ENCODE measurements around the gene DAAM2. TPM values are rescaled to one million over a fixed set of nuclear protein-coding genes. Genes with fewer than 3 reads are reported as not detected.

DAAM2 gene
- polyA plus RNA-seq, 1 donor (not counting 4 experiments of a cell fraction or from before 2014, with no cell fraction given), result not detected

GRCh38 chr6:39915866-39916265 lies 123.7 kb downstream of the DAAM2 start:
- TF ChIP-seq EZH2 (IDR thresholded peaks at IDR 0.05; ENCODE audit: low read length), result no peak
- TF ChIP-seq CTCF (optimal IDR thresholded peaks at IDR 0.05 in 1 of 3, IDR thresholded peaks at IDR 0.05 in 1 of 3, conservative IDR thresholded peaks at IDR 0.05 in 1 of 3; ENCODE audit: extremely low read depth in 1 of 3, insufficient read depth in 2 of 3, low read length in 3 of 3), result no peak
- Histone ChIP-seq H3K9me1 (ENCODE audit: control insufficient read depth, extremely low read depth, insufficient read depth, low read length) (no peaks in the 10 kb centered on the region), H3K36me3 (ENCODE audit: control insufficient read depth in 2 of 2, extremely low read depth in 1 of 2, insufficient read depth in 2 of 2, low read length in 2 of 2) (peaks cover 0 to 2% of the 10 kb centered on the region in 2 experiments), H3K9me3 (ENCODE audit: control insufficient read depth, low read depth, low read length) (no peaks in the 10 kb centered on the region), H3K79me2 (ENCODE audit: control insufficient read depth, insufficient read depth, low read length) (no peaks in the 10 kb centered on the region), H3K27ac (ENCODE audit: control insufficient read depth, insufficient read depth, low read length) (no peak overlapping the region), H4K20me1 (ENCODE audit: control insufficient read depth, extremely low read depth, insufficient read depth, low read length) (no peaks in the 10 kb centered on the region), H2AFZ (ENCODE audit: control insufficient read depth, low read length) (no peak overlapping the region), H3K4me2 (ENCODE audit: control insufficient read depth, extremely low read depth, insufficient read depth, low read depth, low read length) (no peak overlapping the region), H3K4me3 (ENCODE audit: control insufficient read depth in 2 of 3, extremely low read depth in 1 of 3, insufficient read depth in 2 of 3, low read depth in 1 of 3, low read length in 3 of 3) (no peak overlapping the region), H3K9ac (ENCODE audit: control insufficient read depth, extremely low read depth, insufficient read depth, low read length) (no peak overlapping the region), H3K27me3 (ENCODE audit: control insufficient read depth, extremely low read depth, insufficient read depth, low read length) (no peaks in the 10 kb centered on the region), H3K4me1 (ENCODE audit: control insufficient read depth, extremely low read depth, insufficient read depth, low read length) (no peaks in the 10 kb centered on the region)
- dilution Hi-C loops (cut with MboI; ENCODE audit: extremely low pct_ligation_motif_present, low sequenced_read_pairs), result no loop called here
- no peak for DNase-seq (ENCODE audit: low read depth, low spot score)
- no peak for FAIRE-seq

DNA sequence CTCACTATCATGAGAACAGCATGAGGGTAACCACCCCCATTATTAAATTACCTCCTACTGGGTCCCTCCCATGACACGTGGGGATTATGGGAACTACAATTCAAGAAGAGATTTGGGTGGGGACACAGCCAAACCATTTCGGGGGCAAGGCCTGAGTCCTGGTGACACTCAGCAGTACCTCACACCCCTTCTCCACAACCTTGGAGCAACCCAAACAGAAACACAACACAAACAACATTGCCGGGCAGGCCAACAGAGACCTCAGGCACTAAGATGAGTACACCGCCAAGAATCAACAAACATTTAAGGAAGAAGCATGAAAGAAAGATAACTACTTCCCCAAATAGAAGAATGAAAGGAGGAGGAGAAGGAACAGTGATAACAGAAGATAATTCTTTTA lies 125.2 kb downstream of the DAAM2 start:
- TF ChIP-seq CTCF (optimal IDR thresholded peaks at IDR 0.05 in 1 of 3, IDR thresholded peaks at IDR 0.05 in 1 of 3, conservative IDR thresholded peaks at IDR 0.05 in 1 of 3; ENCODE audit: extremely low read depth in 1 of 3, insufficient read depth in 2 of 3, low read length in 3 of 3) (no peak), EZH2 (IDR thresholded peaks at IDR 0.05; ENCODE audit: low read length) (no peak)
- no peaks in the 10 kb centered on the region for H3K27me3 ChIP-seq (ENCODE audit: control insufficient read depth, extremely low read depth, insufficient read depth, low read length)
- H3K36me3 ChIP-seq (ENCODE audit: control insufficient read depth in 2 of 2, extremely low read depth in 1 of 2, insufficient read depth in 2 of 2, low read length in 2 of 2), result peaks cover 0 to 2% of the 10 kb centered on the region in 2 experiments
- FAIRE-seq, result no peak
- no peaks in the 10 kb centered on the region for H3K79me2 ChIP-seq (ENCODE audit: control insufficient read depth, insufficient read depth, low read length)
- no peak overlapping the region for H3K9ac ChIP-seq (ENCODE audit: control insufficient read depth, extremely low read depth, insufficient read depth, low read length)
- no peak overlapping the region for H3K4me2 ChIP-seq (ENCODE audit: control insufficient read depth, extremely low read depth, insufficient read depth, low read depth, low read length)
- no peaks in the 10 kb centered on the region for H4K20me1 ChIP-seq (ENCODE audit: control insufficient read depth, extremely low read depth, insufficient read depth, low read length)
- H3K27ac ChIP-seq (ENCODE audit: control insufficient read depth, insufficient read depth, low read length), result no peak overlapping the region
- dilution Hi-C loops (cut with MboI; ENCODE audit: extremely low pct_ligation_motif_present, low sequenced_read_pairs), result no loop called here
- no peaks in the 10 kb centered on the region for H3K4me1 ChIP-seq (ENCODE audit: control insufficient read depth, extremely low read depth, insufficient read depth, low read length)
- no peaks in the 10 kb centered on the region for H3K9me3 ChIP-seq (ENCODE audit: control insufficient read depth, low read depth, low read length)
- no peak overlapping the region for H2AFZ ChIP-seq (ENCODE audit: control insufficient read depth, low read length)
- H3K9me1 ChIP-seq (ENCODE audit: control insufficient read depth, extremely low read depth, insufficient read depth, low read length), result no peaks in the 10 kb centered on the region
- H3K4me3 ChIP-seq (ENCODE audit: control insufficient read depth in 2 of 3, extremely low read depth in 1 of 3, insufficient read depth in 2 of 3, low read depth in 1 of 3, low read length in 3 of 3), result no peak overlapping the region
- no peak for DNase-seq (ENCODE audit: low read depth, low spot score)
